Raji (cell line): Measurements from ENCODE around the gene IZUMO4.

ENCODE experiments used
- POLR2A ChIP-seq: IDR thresholded peaks from 2 replicates; pipeline ENCODE4 v1.6.1; 2011; ENCODE audit warnings: low read depth, low read length, control low read depth; ENCODE audit not compliant: insufficient read depth

Gene IZUMO4

GRCh38 chr19:2119921-2120785 lies 23.4 kb downstream of the IZUMO4 start:
- no peak for TF ChIP-seq POLR2A

GRCh38 chr19:2120821-2121220 lies 24.1 kb downstream of the IZUMO4 start:
- TF ChIP-seq POLR2A = no peak

GRCh38 chr19:2121416-2122051 lies 24.8 kb downstream of the IZUMO4 start:
- TF ChIP-seq POLR2A = no peak

- TF ChIP-seq POLR2A = no peak
Observed at GRCh38 chr19:2122251-2122650, 25.5 kb downstream of the IZUMO4 start.

GRCh38 chr19:2122982-2123381 lies 26.3 kb downstream of the IZUMO4 start:
- TF ChIP-seq POLR2A = no peak

GRCh38 chr19:2123682-2124387 lies 27.1 kb downstream of the IZUMO4 start:
- TF ChIP-seq POLR2A = no peak

GRCh38 chr19:2126879-2127518 lies 30.3 kb downstream of the IZUMO4 start:
- TF ChIP-seq POLR2A = no peak

GRCh38 chr19:2127758-2128157 lies 31.0 kb downstream of the IZUMO4 start:
- no peak for TF ChIP-seq POLR2A

GRCh38 chr19:2129022-2129421 lies 32.3 kb downstream of the IZUMO4 start:
- TF ChIP-seq POLR2A = no peak

GRCh38 chr19:2129486-2129885 lies 32.8 kb downstream of the IZUMO4 start:
- TF ChIP-seq POLR2A = no peak

- TF ChIP-seq POLR2A = no peak
Observed at GRCh38 chr19:2129892-2130770, 33.4 kb downstream of the IZUMO4 start.

- TF ChIP-seq POLR2A = no peak
Observed at GRCh38 chr19:2132191-2132590, 35.5 kb downstream of the IZUMO4 start.

GRCh38 chr19:2132731-2133490 lies 36.2 kb downstream of the IZUMO4 start:
- no peak for TF ChIP-seq POLR2A

GRCh38 chr19:2135474-2136402 lies 39.0 kb downstream of the IZUMO4 start:
- no peak for TF ChIP-seq POLR2A
